ENCODE results near the gene PIP4K2A.
"Not testable (repeated sequence)": the region's sequence is repeated elsewhere in the genome, so short reads cannot be mapped to it uniquely, and the experiment has no call there.

Gene PIP4K2A

GRCh38 chr10:22719406-22720042, 5.1 kb upstream of the PIP4K2A start:
- Histone ChIP-seq H3K27ac (ENCODE audit: low read depth, low read length) (no peak overlapping the region), H3K4me3 (ENCODE audit: low read length) (no peak overlapping the region), H3K4me1 (ENCODE audit: insufficient read depth, low read length) (0 out of 2 replicates have a peak, but pooled peaks cover 3% of the 10 kb centered on the region), H3K27me3 (ENCODE audit: insufficient read depth, low read length) (peaks cover 12% of the 10 kb centered on the region), H3K9me3 (ENCODE audit: insufficient read depth, low read depth, low read length) (no peaks in the 10 kb centered on the region), H3K9ac (ENCODE audit: low read depth, low read length) (no peak overlapping the region), H3K36me3 (ENCODE audit: insufficient read depth, low read length) (no peaks in the 10 kb centered on the region)
- 98% methylated on average over 2 of the region's 3 CpGs for WGBS

- not testable (repeated sequence) for H3K4me1 ChIP-seq (ENCODE audit: insufficient read depth, low read length); H3K9ac ChIP-seq (ENCODE audit: low read depth, low read length); H3K9me3 ChIP-seq (ENCODE audit: insufficient read depth, low read depth, low read length); H3K36me3 ChIP-seq (ENCODE audit: insufficient read depth, low read length); H3K4me3 ChIP-seq (ENCODE audit: low read length); H3K27ac ChIP-seq (ENCODE audit: low read depth, low read length)
- 93% methylated on average over 3 of the region's 3 CpGs for WGBS
- peaks cover 12% of the 10 kb centered on the region for H3K27me3 ChIP-seq (ENCODE audit: insufficient read depth, low read length)
Measured at GRCh38 chr10:22718659-22719058, 4.3 kb upstream of the PIP4K2A start.

GRCh38 chr10:22717728-22718127, 3.4 kb upstream of the PIP4K2A start:
- Histone ChIP-seq H3K9ac (ENCODE audit: low read depth, low read length) (no peak overlapping the region), H3K4me3 (ENCODE audit: low read length) (no peak overlapping the region), H3K27ac (ENCODE audit: low read depth, low read length) (no peak overlapping the region), H3K27me3 (ENCODE audit: insufficient read depth, low read length) (peaks cover 19% of the 10 kb centered on the region), H3K36me3 (ENCODE audit: insufficient read depth, low read length) (no peaks in the 10 kb centered on the region), H3K4me1 (ENCODE audit: insufficient read depth, low read length) (peaks cover 5% of the 10 kb centered on the region), H3K9me3 (ENCODE audit: insufficient read depth, low read depth, low read length) (no peaks in the 10 kb centered on the region)
- WGBS, result 85% methylated on average over 2 of the region's 3 CpGs

GRCh38 chr10:22716943-22717342, 2.6 kb upstream of the PIP4K2A start:
- H3K4me3 ChIP-seq (ENCODE audit: low read length), result no peak overlapping the region
- H3K36me3 ChIP-seq (ENCODE audit: insufficient read depth, low read length), result no peaks in the 10 kb centered on the region
- H3K4me1 ChIP-seq (ENCODE audit: insufficient read depth, low read length), result peaks cover 10% of the 10 kb centered on the region
- H3K9me3 ChIP-seq (ENCODE audit: insufficient read depth, low read depth, low read length), result no peaks in the 10 kb centered on the region
- H3K27me3 ChIP-seq (ENCODE audit: insufficient read depth, low read length), result peaks cover 26% of the 10 kb centered on the region
- 92% methylated on average over 4 of the region's 4 CpGs for WGBS
- H3K9ac ChIP-seq (ENCODE audit: low read depth, low read length), result no peak overlapping the region
- no peak overlapping the region for H3K27ac ChIP-seq (ENCODE audit: low read depth, low read length)

- H3K4me1 ChIP-seq (ENCODE audit: insufficient read depth, low read length), result peaks cover 22% of the 10 kb centered on the region
- WGBS, result 85% methylated on average over 7 of the region's 7 CpGs
- peaks cover 28% of the 10 kb centered on the region for H3K27me3 ChIP-seq (ENCODE audit: insufficient read depth, low read length)
- H3K36me3 ChIP-seq (ENCODE audit: insufficient read depth, low read length), result no peaks in the 10 kb centered on the region
- H3K27ac ChIP-seq (ENCODE audit: low read depth, low read length), result no peak overlapping the region
- H3K9ac ChIP-seq (ENCODE audit: low read depth, low read length), result no peak overlapping the region
- H3K4me3 ChIP-seq (ENCODE audit: low read length), result peak overlapping the region; percentile 82; the same call in 1 of the 2 replicates
- H3K9me3 ChIP-seq (ENCODE audit: insufficient read depth, low read depth, low read length), result no peaks in the 10 kb centered on the region
Measured at GRCh38 chr10:22715290-22715625, 880 bp upstream of the PIP4K2A start.

GRCh38 chr10:22713853-22714478, 412 bp downstream of the PIP4K2A start:
- H3K4me1 ChIP-seq (ENCODE audit: insufficient read depth, low read length), result peaks cover 22% of the 10 kb centered on the region
- no peak overlapping the region for H3K27ac ChIP-seq (ENCODE audit: low read depth, low read length)
- no peaks in the 10 kb centered on the region for H3K9me3 ChIP-seq (ENCODE audit: insufficient read depth, low read depth, low read length)
- under 1% methylated on average over 67 of the region's 67 CpGs for WGBS
- H3K9ac ChIP-seq (ENCODE audit: low read depth, low read length), result peak overlapping the region; percentile 63
- peak overlapping the region; percentile 82 for H3K4me3 ChIP-seq (ENCODE audit: low read length)
- no peaks in the 10 kb centered on the region for H3K36me3 ChIP-seq (ENCODE audit: insufficient read depth, low read length)
- peaks cover 28% of the 10 kb centered on the region for H3K27me3 ChIP-seq (ENCODE audit: insufficient read depth, low read length)

- peak overlapping the region; percentile 82 for H3K4me3 ChIP-seq (ENCODE audit: low read length)
- no peaks in the 10 kb centered on the region for H3K36me3 ChIP-seq (ENCODE audit: insufficient read depth, low read length)
- under 1% methylated on average over 72 of the region's 73 CpGs for WGBS
- no peak overlapping the region for H3K27ac ChIP-seq (ENCODE audit: low read depth, low read length)
- H3K9me3 ChIP-seq (ENCODE audit: insufficient read depth, low read depth, low read length), result no peaks in the 10 kb centered on the region
- peaks cover 28% of the 10 kb centered on the region for H3K27me3 ChIP-seq (ENCODE audit: insufficient read depth, low read length)
- H3K9ac ChIP-seq (ENCODE audit: low read depth, low read length), result no peak overlapping the region
- H3K4me1 ChIP-seq (ENCODE audit: insufficient read depth, low read length), result peaks cover 22% of the 10 kb centered on the region
Measured at GRCh38 chr10:22712956-22713852, 1.2 kb downstream of the PIP4K2A start.

GRCh38 chr10:22712211-22712955, 2.0 kb downstream of the PIP4K2A start:
- no peak overlapping the region for H3K9ac ChIP-seq (ENCODE audit: low read depth, low read length)
- H3K4me1 ChIP-seq (ENCODE audit: insufficient read depth, low read length), result peaks cover 22% of the 10 kb centered on the region
- peaks cover 28% of the 10 kb centered on the region for H3K27me3 ChIP-seq (ENCODE audit: insufficient read depth, low read length)
- H3K36me3 ChIP-seq (ENCODE audit: insufficient read depth, low read length), result no peaks in the 10 kb centered on the region
- H3K9me3 ChIP-seq (ENCODE audit: insufficient read depth, low read depth, low read length), result no peaks in the 10 kb centered on the region
- no peak overlapping the region for H3K27ac ChIP-seq (ENCODE audit: low read depth, low read length)
- WGBS, result 48% methylated on average over 6 of the region's 8 CpGs
- peak overlapping the region; percentile 82 for H3K4me3 ChIP-seq (ENCODE audit: low read length)

GRCh38 chr10:22711373-22711772, 3.0 kb downstream of the PIP4K2A start:
- 98% methylated on average over 3 of the region's 3 CpGs for WGBS
- Histone ChIP-seq H3K27ac (ENCODE audit: low read depth, low read length) (no peak overlapping the region), H3K9me3 (ENCODE audit: insufficient read depth, low read depth, low read length) (no peaks in the 10 kb centered on the region), H3K36me3 (ENCODE audit: insufficient read depth, low read length) (no peaks in the 10 kb centered on the region), H3K27me3 (ENCODE audit: insufficient read depth, low read length) (peaks cover 28% of the 10 kb centered on the region), H3K9ac (ENCODE audit: low read depth, low read length) (no peak overlapping the region), H3K4me1 (ENCODE audit: insufficient read depth, low read length) (peaks cover 22% of the 10 kb centered on the region), H3K4me3 (ENCODE audit: low read length) (no peak overlapping the region)

- Histone ChIP-seq H3K4me3 (ENCODE audit: low read length) (no peak overlapping the region), H3K9me3 (ENCODE audit: insufficient read depth, low read depth, low read length) (no peaks in the 10 kb centered on the region), H3K4me1 (ENCODE audit: insufficient read depth, low read length) (peaks cover 22% of the 10 kb centered on the region), H3K36me3 (ENCODE audit: insufficient read depth, low read length) (no peaks in the 10 kb centered on the region), H3K9ac (ENCODE audit: low read depth, low read length) (no peak overlapping the region), H3K27me3 (ENCODE audit: insufficient read depth, low read length) (peaks cover 23% of the 10 kb centered on the region), H3K27ac (ENCODE audit: low read depth, low read length) (no peak overlapping the region)
- WGBS, result 94% methylated on average over 10 of the region's 10 CpGs
Measured at GRCh38 chr10:22710139-22710745, 4.1 kb downstream of the PIP4K2A start.
